Spinal cord (tissue), 10 donors: ENCODE measurements around the gene ACIN1. TPM values are rescaled to one million over a fixed set of nuclear protein-coding genes. Genes with fewer than 3 reads are reported as not detected.
A peak's percentile ranks its signal among the peaks of the same experiment; 100 is the strongest.

Experiments
- DNase-seq, 6 donors: peaks; one replicate each; pipeline versions ENCODE4 v3.0.0 to v3.0.0-alpha.2; 2013 to 2015; ENCODE audit warnings: low spot score in 6 of 6, low read depth in 4 of 6
- H3K27ac ChIP-seq: one replicate; pipeline ENCODE4 v1.5.1; 2013; ENCODE audit warnings: low read depth, low read length, control low read depth
- H3K27me3 ChIP-seq: one replicate; pipeline ENCODE4 v1.6.1; 2013; ENCODE audit warnings: low read length; ENCODE audit not compliant: control insufficient read depth, insufficient read depth
- H3K36me3 ChIP-seq: one replicate; pipeline ENCODE4 v1.6.1; 2013; ENCODE audit warnings: low read length; ENCODE audit not compliant: control insufficient read depth, insufficient read depth
- H3K4me1 ChIP-seq: one replicate; pipeline ENCODE4 v1.6.1; 2013; ENCODE audit warnings: low read length; ENCODE audit not compliant: control insufficient read depth, insufficient read depth
- H3K4me3 ChIP-seq: one replicate; pipeline ENCODE4 v1.5.1; 2013; ENCODE audit warnings: low read depth, low read length, control low read depth
- H3K9me3 ChIP-seq: one replicate; pipeline ENCODE4 v1.6.1; 2013; ENCODE audit warnings: low read length; ENCODE audit not compliant: control insufficient read depth, insufficient read depth
- WGBS: methylation state at CpG from one replicate; pipeline ENCODE4 v1.1.5; 2013; ENCODE audit warnings: missing lambda C conversion rate; ENCODE audit not compliant: insufficient coverage; 5-methylcytosine and 5-hydroxymethylcytosine counted together
- polyA plus RNA-seq, 2 donors: library from polyadenylated mRNA; unstranded; fragments of 120-200 nt; gene quantifications; one replicate each; pipeline ENCODE4 v1.2.1, GENCODE V29; 2013; ENCODE audit not compliant: insufficient read length in 2 of 2
- total RNA-seq, 2 donors: library from RNA; depleted of rRNA in 1 of 2; stranded (reverse); fragments of 120-200 nt in 1 of 2; fragments of >200 nt in 1 of 2; gene quantifications; one replicate each; pipeline versions ENCODE4 v1.2.3 to v1.2.4, GENCODE V29; 2013 to 2014
- donor health status: healthy.

Gene ACIN1
- total and polyA plus RNA-seq, 4 donors = 63.2 to 229 (median 160) TPM

- H3K4me1 ChIP-seq = peaks cover 27% of the 10 kb centered on the region
- H3K36me3 ChIP-seq = peaks cover 41% of the 10 kb centered on the region
- 54% methylated on average over 3 of the region's 5 CpGs for WGBS
- H3K27ac ChIP-seq = peak overlapping the region; percentile 89
- H3K4me3 ChIP-seq = peak overlapping the region; percentile 92
- no peaks in the 10 kb centered on the region for H3K27me3 ChIP-seq
- no peaks in the 10 kb centered on the region for H3K9me3 ChIP-seq
- peak in 1 of 6 donors; percentile 25 for DNase-seq
Measured at GRCh38 chr14:23071921-23072539, 22.9 kb downstream of the ACIN1 start.

GRCh38 chr14:23071244-23071920 lies 23.6 kb downstream of the ACIN1 start:
- Histone ChIP-seq H3K9me3 (no peaks in the 10 kb centered on the region), H3K4me3 (peak overlapping the region; percentile 92), H3K27ac (peak overlapping the region; percentile 89), H3K36me3 (peaks cover 47% of the 10 kb centered on the region), H3K4me1 (peaks cover 27% of the 10 kb centered on the region), H3K27me3 (no peaks in the 10 kb centered on the region)
- DNase-seq = peak; percentile 67 to 97 (median 77)
- WGBS = 0% methylated on average over 11 of the region's 14 CpGs

GRCh38 chr14:23070262-23071129 lies 24.4 kb downstream of the ACIN1 start:
- Histone ChIP-seq H3K27ac (peak overlapping the region; percentile 89), H3K36me3 (peaks cover 49% of the 10 kb centered on the region), H3K4me1 (peaks cover 27% of the 10 kb centered on the region), H3K9me3 (no peaks in the 10 kb centered on the region), H3K27me3 (no peaks in the 10 kb centered on the region), H3K4me3 (peak overlapping the region; percentile 92)
- 24% methylated on average over 3 of the region's 10 CpGs for WGBS
- DNase-seq = peak in 2 of 6 donors; percentile 16 to 21

- Histone ChIP-seq H3K27ac (peak overlapping the region; percentile 38), H3K36me3 (peaks cover 56% of the 10 kb centered on the region)
- DNase-seq = no peak
Measured at GRCh38 chr14:23069413-23069806, 25.5 kb downstream of the ACIN1 start.

GRCh38 chr14:23068789-23069412 lies 26.0 kb downstream of the ACIN1 start:
- Histone ChIP-seq H3K27me3 (no peaks in the 10 kb centered on the region), H3K36me3 (peaks cover 57% of the 10 kb centered on the region), H3K27ac (peak overlapping the region; percentile 38), H3K4me3 (no peak overlapping the region), H3K9me3 (no peaks in the 10 kb centered on the region), H3K4me1 (peaks cover 27% of the 10 kb centered on the region)
- 23% methylated on average over 6 of the region's 8 CpGs for WGBS
- peak; percentile 69 to 97 (median 82) for DNase-seq

More at GRCh38 chr14:23069413-23069806, 25.5 kb downstream of the ACIN1 start:
- Histone ChIP-seq H3K4me1 (peaks cover 27% of the 10 kb centered on the region), H3K4me3 (no peak overlapping the region), H3K9me3 (no peaks in the 10 kb centered on the region), H3K27me3 (no peaks in the 10 kb centered on the region)
- no CpG with 5 or more reads among the region's 4 CpGs for WGBS

- H3K36me3 ChIP-seq = peaks cover 58% of the 10 kb centered on the region
- DNase-seq = no peak
- no peak overlapping the region for H3K27ac ChIP-seq
- H3K4me3 ChIP-seq = no peak overlapping the region
- no peaks in the 10 kb centered on the region for H3K27me3 ChIP-seq
- WGBS = 93% methylated on average over 6 of the region's 14 CpGs
- H3K4me1 ChIP-seq = peaks cover 27% of the 10 kb centered on the region
- H3K9me3 ChIP-seq = no peaks in the 10 kb centered on the region
Measured at GRCh38 chr14:23067847-23068788, 26.8 kb downstream of the ACIN1 start.

GRCh38 chr14:23066855-23067744 lies 27.8 kb downstream of the ACIN1 start:
- H3K9me3 ChIP-seq = no peaks in the 10 kb centered on the region
- no peaks in the 10 kb centered on the region for H3K27me3 ChIP-seq
- H3K36me3 ChIP-seq = peaks cover 64% of the 10 kb centered on the region
- WGBS = 90% methylated on average over 5 of the region's 23 CpGs
- no peak overlapping the region for H3K27ac ChIP-seq
- no peak overlapping the region for H3K4me3 ChIP-seq
- DNase-seq = no peak
- peaks cover 25% of the 10 kb centered on the region for H3K4me1 ChIP-seq

GRCh38 chr14:23066368-23066767 lies 28.6 kb downstream of the ACIN1 start:
- DNase-seq = no peak
- no peaks in the 10 kb centered on the region for H3K9me3 ChIP-seq
- peaks cover 19% of the 10 kb centered on the region for H3K4me1 ChIP-seq
- no peak overlapping the region for H3K4me3 ChIP-seq
- H3K27me3 ChIP-seq = no peaks in the 10 kb centered on the region
- WGBS = 82% methylated on average over 2 of the region's 3 CpGs
- peaks cover 71% of the 10 kb centered on the region for H3K36me3 ChIP-seq
- no peak overlapping the region for H3K27ac ChIP-seq
